ENCODE results near the gene BACH2. TPM values are rescaled to one million over a fixed set of nuclear protein-coding genes. Genes with fewer than 3 reads are reported as not detected.

The BACH2 gene
- polyA plus RNA-seq, 1 donor (not counting 4 experiments of a cell fraction or from before 2014, with no cell fraction given): 0.50 TPM

DNA sequence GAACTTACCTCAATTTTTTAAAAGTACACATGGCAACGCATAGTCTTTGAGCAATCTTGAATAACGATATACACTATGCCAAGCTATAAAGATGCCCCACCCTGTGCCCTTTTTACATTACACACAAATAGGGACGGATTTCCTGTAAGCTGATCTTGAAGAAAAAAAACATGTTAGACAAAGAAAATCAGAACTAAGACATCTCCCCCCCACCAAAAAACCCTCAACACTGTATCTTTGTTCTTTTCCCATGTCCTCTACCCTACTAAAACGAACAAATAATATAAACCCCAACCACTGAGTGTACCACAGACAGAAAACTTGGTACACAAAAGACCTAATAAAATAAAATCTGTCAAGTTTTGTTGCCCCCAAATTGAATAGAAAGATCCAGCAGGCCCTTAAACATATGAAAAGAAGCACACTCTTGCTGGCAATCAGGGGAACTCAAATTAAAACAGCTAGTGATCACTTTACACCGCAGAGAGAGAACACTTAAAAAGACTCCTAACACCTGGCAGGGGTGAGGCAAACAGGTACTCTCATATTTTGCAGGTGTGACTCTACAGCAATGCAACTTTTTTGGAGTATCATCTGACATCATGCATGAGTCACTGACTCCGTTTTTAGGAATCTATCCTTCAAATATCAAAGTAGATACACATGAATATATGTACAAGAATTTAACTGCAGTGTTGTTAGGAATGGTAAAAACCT is 29.6 kb downstream of the BACH2 start:
- Histone ChIP-seq H3K27ac (ENCODE audit: control insufficient read depth, insufficient read depth, low read length) (no peak overlapping the region), H3K9me3 (ENCODE audit: control insufficient read depth, low read depth, low read length) (no peaks in the 10 kb centered on the region), H3K4me1 (ENCODE audit: control insufficient read depth, extremely low read depth, insufficient read depth, low read length) (no peaks in the 10 kb centered on the region), H3K79me2 (ENCODE audit: control insufficient read depth, insufficient read depth, low read length) (no peaks in the 10 kb centered on the region), H3K4me2 (ENCODE audit: control insufficient read depth, extremely low read depth, insufficient read depth, low read depth, low read length) (no peak overlapping the region), H3K4me3 (ENCODE audit: control insufficient read depth in 2 of 3, extremely low read depth in 1 of 3, insufficient read depth in 2 of 3, low read depth in 1 of 3, low read length in 3 of 3) (no peak overlapping the region), H3K27me3 (ENCODE audit: control insufficient read depth, extremely low read depth, insufficient read depth, low read length) (no peaks in the 10 kb centered on the region), H2AFZ (ENCODE audit: control insufficient read depth, low read length) (no peak overlapping the region), H4K20me1 (ENCODE audit: control insufficient read depth, extremely low read depth, insufficient read depth, low read length) (no peaks in the 10 kb centered on the region), H3K9ac (ENCODE audit: control insufficient read depth, extremely low read depth, insufficient read depth, low read length) (no peak overlapping the region), H3K9me1 (ENCODE audit: control insufficient read depth, extremely low read depth, insufficient read depth, low read length) (no peaks in the 10 kb centered on the region), H3K36me3 (ENCODE audit: control insufficient read depth in 2 of 2, extremely low read depth in 1 of 2, insufficient read depth in 2 of 2, low read length in 2 of 2) (no peaks in the 10 kb centered on the region)
- FAIRE-seq (no peak), DNase-seq (ENCODE audit: low read depth, low spot score) (no peak)
- TF ChIP-seq, protein P1, sequence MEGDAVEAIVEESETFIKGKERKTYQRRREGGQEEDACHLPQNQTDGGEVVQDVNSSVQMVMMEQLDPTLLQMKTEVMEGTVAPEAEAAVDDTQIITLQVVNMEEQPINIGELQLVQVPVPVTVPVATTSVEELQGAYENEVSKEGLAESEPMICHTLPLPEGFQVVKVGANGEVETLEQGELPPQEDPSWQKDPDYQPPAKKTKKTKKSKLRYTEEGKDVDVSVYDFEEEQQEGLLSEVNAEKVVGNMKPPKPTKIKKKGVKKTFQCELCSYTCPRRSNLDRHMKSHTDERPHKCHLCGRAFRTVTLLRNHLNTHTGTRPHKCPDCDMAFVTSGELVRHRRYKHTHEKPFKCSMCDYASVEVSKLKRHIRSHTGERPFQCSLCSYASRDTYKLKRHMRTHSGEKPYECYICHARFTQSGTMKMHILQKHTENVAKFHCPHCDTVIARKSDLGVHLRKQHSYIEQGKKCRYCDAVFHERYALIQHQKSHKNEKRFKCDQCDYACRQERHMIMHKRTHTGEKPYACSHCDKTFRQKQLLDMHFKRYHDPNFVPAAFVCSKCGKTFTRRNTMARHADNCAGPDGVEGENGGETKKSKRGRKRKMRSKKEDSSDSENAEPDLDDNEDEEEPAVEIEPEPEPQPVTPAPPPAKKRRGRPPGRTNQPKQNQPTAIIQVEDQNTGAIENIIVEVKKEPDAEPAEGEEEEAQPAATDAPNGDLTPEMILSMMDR (optimal IDR thresholded peaks at IDR 0.05 in 1 of 3, IDR thresholded peaks at IDR 0.05 in 1 of 3, conservative IDR thresholded peaks at IDR 0.05 in 1 of 3; ENCODE audit: extremely low read depth in 1 of 3, insufficient read depth in 2 of 3, low read length in 3 of 3): no peak
- no peak for TF ChIP-seq EZH2 (IDR thresholded peaks at IDR 0.05; ENCODE audit: low read length)
- dilution Hi-C loops (cut with MboI; ENCODE audit: extremely low pct_ligation_motif_present, low sequenced_read_pairs): no loop called here

DNA sequence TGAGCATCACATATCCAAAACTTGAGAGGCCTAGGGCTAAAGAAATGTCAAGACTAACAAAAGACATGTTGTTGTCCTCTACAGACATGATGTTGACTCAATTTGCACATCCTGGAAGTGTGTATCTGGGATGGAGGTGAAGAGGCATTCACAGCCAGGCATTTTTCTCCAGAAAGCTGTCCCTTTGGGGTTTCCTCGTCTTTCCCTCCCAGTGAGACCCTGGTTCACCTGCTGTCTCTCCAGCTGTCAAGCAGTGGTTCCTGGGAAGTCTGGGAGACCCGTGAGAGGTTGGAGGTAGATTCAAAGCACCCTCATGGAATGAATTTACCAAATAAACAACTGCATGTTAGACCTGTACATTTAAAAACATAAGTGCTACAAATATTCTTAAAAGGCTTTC is 32.1 kb downstream of the BACH2 start:
- Histone ChIP-seq H3K4me1 (ENCODE audit: control insufficient read depth, extremely low read depth, insufficient read depth, low read length) (no peaks in the 10 kb centered on the region), H3K27ac (ENCODE audit: control insufficient read depth, insufficient read depth, low read length) (no peak overlapping the region), H3K27me3 (ENCODE audit: control insufficient read depth, extremely low read depth, insufficient read depth, low read length) (no peaks in the 10 kb centered on the region), H3K36me3 (ENCODE audit: control insufficient read depth in 2 of 2, extremely low read depth in 1 of 2, insufficient read depth in 2 of 2, low read length in 2 of 2) (no peaks in the 10 kb centered on the region), H3K4me2 (ENCODE audit: control insufficient read depth, extremely low read depth, insufficient read depth, low read depth, low read length) (no peak overlapping the region), H3K79me2 (ENCODE audit: control insufficient read depth, insufficient read depth, low read length) (no peaks in the 10 kb centered on the region), H2AFZ (ENCODE audit: control insufficient read depth, low read length) (no peak overlapping the region), H3K9me3 (ENCODE audit: control insufficient read depth, low read depth, low read length) (no peaks in the 10 kb centered on the region), H3K9ac (ENCODE audit: control insufficient read depth, extremely low read depth, insufficient read depth, low read length) (no peak overlapping the region), H3K9me1 (ENCODE audit: control insufficient read depth, extremely low read depth, insufficient read depth, low read length) (no peaks in the 10 kb centered on the region), H4K20me1 (ENCODE audit: control insufficient read depth, extremely low read depth, insufficient read depth, low read length) (no peaks in the 10 kb centered on the region), H3K4me3 (ENCODE audit: control insufficient read depth in 2 of 3, extremely low read depth in 1 of 3, insufficient read depth in 2 of 3, low read depth in 1 of 3, low read length in 3 of 3) (no peak overlapping the region)
- DNase-seq (ENCODE audit: low read depth, low spot score) (no peak), FAIRE-seq (peak; percentile 32)
- dilution Hi-C loops (cut with MboI; ENCODE audit: extremely low pct_ligation_motif_present, low sequenced_read_pairs): no loop called here
- TF ChIP-seq, protein P1 (optimal IDR thresholded peaks at IDR 0.05 in 1 of 3, IDR thresholded peaks at IDR 0.05 in 1 of 3, conservative IDR thresholded peaks at IDR 0.05 in 1 of 3; ENCODE audit: extremely low read depth in 1 of 3, insufficient read depth in 2 of 3, low read length in 3 of 3): no peak
- TF ChIP-seq EZH2 (IDR thresholded peaks at IDR 0.05; ENCODE audit: low read length): no peak

Data from keratinocyte (primary cell).